LNCaP clone FGC (cell line): Measurements from ENCODE around the gene CDC45.

Source experiments
- DNase-seq: peaks from one replicate; pipeline ENCODE4 v3.0.0-alpha.2; 2011; ENCODE audit warnings: low read depth
- H3K4me3 ChIP-seq: 2 replicates; pipeline ENCODE4 v1.5.1; 2011; ENCODE audit warnings: mild to moderate bottlenecking, low read depth, low read length, control low read depth
- TF ChIP-seq, protein P1 (sequence below): IDR thresholded peaks from 2 replicates; pipeline ENCODE4 v1.5.1; 2012; ENCODE audit warnings: mild to moderate bottlenecking; ENCODE audit not compliant: control insufficient read depth, insufficient read depth; ENCODE audit errors: extremely low read depth

Gene CDC45

DNA sequence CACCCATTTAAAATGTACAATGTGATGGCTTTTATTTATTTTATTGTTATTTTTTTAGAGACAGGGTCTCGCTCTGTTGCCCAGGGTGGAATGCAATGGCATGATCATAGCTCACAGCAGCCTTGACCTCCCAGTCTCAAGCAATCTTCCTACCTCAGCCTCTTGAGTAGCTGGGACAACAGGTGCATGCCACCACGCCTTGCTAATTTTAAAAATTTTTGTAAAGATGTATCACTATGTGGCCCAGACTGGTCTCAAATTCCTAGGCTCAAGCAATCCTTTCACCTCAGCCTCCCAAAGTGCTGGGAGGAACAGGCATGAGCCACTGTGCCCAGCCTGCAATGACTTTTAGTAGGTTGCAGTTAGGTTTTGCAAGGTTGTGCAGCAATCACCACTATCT is 30.2 kb downstream of the CDC45 start:
- no peak overlapping the region for H3K4me3 ChIP-seq
- DNase-seq: no peak
- TF ChIP-seq, protein P1, sequence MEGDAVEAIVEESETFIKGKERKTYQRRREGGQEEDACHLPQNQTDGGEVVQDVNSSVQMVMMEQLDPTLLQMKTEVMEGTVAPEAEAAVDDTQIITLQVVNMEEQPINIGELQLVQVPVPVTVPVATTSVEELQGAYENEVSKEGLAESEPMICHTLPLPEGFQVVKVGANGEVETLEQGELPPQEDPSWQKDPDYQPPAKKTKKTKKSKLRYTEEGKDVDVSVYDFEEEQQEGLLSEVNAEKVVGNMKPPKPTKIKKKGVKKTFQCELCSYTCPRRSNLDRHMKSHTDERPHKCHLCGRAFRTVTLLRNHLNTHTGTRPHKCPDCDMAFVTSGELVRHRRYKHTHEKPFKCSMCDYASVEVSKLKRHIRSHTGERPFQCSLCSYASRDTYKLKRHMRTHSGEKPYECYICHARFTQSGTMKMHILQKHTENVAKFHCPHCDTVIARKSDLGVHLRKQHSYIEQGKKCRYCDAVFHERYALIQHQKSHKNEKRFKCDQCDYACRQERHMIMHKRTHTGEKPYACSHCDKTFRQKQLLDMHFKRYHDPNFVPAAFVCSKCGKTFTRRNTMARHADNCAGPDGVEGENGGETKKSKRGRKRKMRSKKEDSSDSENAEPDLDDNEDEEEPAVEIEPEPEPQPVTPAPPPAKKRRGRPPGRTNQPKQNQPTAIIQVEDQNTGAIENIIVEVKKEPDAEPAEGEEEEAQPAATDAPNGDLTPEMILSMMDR: no peak

DNA sequence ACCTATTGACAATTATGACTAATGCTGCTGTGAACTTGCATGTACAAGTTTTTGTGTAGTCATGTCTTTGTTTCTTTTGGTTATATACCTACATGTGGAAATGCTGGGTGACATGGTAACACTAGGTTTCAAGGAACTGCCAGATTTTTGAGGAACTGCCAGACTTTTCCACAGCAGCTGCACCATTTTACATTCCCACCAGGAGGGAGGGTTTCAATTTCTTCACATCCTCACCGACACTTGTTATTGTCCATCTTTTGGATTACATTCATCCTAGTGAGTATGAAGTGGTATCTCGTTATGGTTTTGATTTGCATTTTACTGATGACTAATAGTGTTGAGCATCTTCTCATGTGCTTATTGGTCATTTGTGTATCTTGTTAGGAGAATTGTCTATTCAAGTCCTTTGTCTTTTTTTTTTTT is 31.2 kb downstream of the CDC45 start:
- no peak for DNase-seq
- TF ChIP-seq, protein P1: no peak
- H3K4me3 ChIP-seq: no peak overlapping the region

DNA sequence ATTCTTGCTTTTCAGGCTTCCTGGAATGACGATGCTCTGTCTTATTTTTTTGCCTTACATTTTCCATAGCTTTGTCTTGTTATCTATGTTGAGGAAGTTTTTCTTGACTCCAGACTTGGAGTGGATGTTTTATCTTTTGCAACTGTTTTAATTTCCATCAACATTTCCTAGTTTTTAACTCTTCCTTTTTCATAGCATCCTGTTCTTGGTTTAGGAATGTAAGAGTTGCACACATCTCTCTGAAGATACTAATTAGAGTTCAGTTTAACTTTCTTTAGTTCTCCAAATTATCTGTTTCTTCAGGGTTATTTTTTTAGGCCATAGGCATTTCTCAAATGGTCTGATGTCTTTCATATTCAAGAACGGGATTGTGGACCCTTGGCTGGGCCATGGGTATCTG is 34.1 kb downstream of the CDC45 start:
- TF ChIP-seq, protein P1: no peak
- no peak for DNase-seq
- H3K4me3 ChIP-seq: no peak overlapping the region

DNA sequence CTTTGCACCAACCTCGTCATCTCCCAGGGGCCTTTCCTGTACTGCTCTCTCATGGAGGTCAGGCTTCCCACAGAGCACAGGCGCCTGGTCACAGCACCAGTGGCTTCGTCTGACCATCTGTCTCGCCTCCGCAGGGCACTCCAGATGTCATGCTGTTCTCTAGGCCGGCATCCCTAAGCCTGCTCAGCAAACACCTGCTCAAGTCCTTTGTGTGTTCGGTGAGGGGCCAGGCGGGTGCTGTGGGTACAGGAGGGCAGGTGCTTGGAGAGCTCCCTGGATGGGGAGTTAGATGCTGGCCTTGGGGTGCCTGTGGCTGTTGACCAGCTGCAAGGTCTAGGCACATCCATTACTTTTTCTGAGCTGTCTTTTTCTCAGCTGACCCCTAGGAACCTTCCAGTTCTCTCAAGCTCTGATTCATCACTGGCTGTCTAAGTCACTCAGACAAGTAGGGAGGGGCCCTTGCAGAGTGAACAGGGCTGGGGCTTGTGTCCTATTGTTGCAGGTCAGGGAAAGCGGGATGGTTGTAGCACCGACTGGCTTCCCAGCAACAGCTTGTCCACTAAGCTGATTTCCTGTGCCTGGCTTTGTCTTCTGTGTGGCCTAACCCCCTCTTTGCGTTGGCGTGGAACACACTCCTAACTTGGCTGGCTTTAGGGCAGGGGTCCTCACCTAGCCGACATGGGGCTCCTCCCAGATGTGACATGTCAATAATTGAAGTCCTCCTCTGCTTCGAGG is 35.3 kb downstream of the CDC45 start:
- no peak for DNase-seq
- TF ChIP-seq, protein P1: no peak

DNA sequence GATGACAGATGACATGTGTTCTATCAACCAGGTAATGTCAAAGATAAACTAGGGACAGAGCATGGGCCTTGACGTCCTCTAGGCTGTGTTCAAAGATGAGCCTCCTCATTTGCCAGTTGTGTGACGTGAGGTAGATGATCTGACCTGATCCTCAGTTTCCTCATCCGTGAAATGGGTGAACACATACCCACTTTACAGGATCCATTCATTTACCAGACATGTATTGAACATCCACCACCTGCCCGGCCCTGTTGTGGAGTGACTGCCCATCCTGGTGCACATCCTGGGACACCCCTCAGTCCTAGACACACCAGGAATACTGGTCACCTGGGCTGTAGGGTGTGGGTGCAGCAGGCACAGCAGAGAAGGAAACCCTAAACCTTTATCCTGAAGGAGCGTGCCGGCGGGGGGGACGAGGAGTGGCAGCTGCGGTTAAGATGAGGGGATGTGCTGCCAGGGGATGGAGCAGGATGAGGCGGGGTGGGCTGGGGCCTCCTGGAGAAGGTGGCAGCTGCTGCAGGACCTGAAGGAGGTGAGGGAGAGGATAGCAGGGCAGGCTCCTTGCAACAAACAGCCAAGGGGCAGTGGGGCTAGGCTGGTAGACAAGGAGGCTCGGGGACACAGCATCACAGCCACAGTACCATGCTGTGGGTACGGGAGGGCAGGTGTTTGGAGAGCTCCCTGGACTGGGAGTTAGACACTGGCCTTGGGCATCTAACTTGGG is 36.1 kb downstream of the CDC45 start:
- no peak for DNase-seq
- no peak overlapping the region for H3K4me3 ChIP-seq
- TF ChIP-seq, protein P1: no peak

More for the DNA sequence above, 35.3 kb downstream of the CDC45 start:
- no peak overlapping the region for H3K4me3 ChIP-seq

DNA sequence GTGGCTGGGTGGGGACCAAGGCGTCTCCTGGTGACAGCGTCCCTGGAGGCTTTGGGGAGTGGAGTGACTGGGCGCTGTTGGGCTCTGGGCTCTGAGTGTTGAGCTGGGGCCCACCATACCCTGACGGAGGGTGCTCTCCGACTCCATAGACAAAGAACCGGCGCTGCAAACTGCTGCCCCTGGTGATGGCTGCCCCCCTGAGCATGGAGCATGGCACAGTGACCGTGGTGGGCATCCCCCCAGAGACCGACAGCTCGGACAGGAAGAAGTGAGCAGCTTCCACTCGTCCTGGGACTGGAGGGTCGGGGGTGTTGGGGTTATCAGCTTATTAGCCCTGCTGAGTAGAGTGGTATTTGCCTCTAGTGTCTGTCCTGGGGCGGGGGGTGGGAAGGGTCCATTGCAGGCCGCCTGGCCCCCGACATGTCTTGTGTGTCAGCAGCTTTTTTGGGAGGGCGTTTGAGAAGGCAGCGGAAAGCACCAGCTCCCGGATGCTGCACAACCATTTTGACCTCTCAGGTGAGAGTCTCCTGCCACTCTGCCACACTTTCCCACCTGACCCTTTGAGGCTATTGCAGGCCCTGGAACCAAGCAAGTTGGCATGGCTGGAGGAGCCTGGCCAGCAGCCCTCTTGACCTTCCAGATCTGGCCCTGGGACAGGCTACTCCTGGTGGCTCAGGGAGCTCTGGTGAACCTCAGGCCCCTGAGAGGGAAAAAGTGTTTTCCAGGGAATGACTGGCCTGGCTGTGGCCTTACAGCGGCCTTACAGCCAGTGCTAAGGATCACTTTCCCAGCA is 36.9 kb downstream of the CDC45 start:
- TF ChIP-seq, protein P1: no peak
- no peak for DNase-seq

More for the DNA sequence above, 36.9 kb downstream of the CDC45 start:
- H3K4me3 ChIP-seq: no peak overlapping the region
